Measurements from ENCODE around the gene ARHGEF10L.

The ARHGEF10L gene

GRCh38 chr1:17678011-17678410, 138.5 kb downstream of the ARHGEF10L start:
- DNase-seq (ENCODE audit: low read depth): no peak

GRCh38 chr1:17679856-17680255, 140.4 kb downstream of the ARHGEF10L start:
- no peak for DNase-seq (ENCODE audit: low read depth)

- no peak for DNase-seq (ENCODE audit: low read depth)
These were observed 140.8 kb downstream of the ARHGEF10L start for GRCh38 chr1:17680308-17680707.

- DNase-seq (ENCODE audit: low read depth): no peak
These were observed 142.9 kb downstream of the ARHGEF10L start for GRCh38 chr1:17682400-17682799.

- no peak for DNase-seq (ENCODE audit: low read depth)
These were observed 144.1 kb downstream of the ARHGEF10L start for GRCh38 chr1:17683598-17683997.

GRCh38 chr1:17684810-17685209, 145.3 kb downstream of the ARHGEF10L start:
- DNase-seq (ENCODE audit: low read depth): no peak

- no peak for DNase-seq (ENCODE audit: low read depth)
These were observed 146.8 kb downstream of the ARHGEF10L start for GRCh38 chr1:17686258-17686657.

- no peak for DNase-seq (ENCODE audit: low read depth)
These were observed 147.6 kb downstream of the ARHGEF10L start for GRCh38 chr1:17687145-17687544.

GRCh38 chr1:17688217-17688810, 148.8 kb downstream of the ARHGEF10L start:
- no peak for DNase-seq (ENCODE audit: low read depth)

GRCh38 chr1:17689011-17689410, 149.5 kb downstream of the ARHGEF10L start:
- no peak for DNase-seq (ENCODE audit: low read depth)

- no peak for DNase-seq (ENCODE audit: low read depth)
These were observed 151.6 kb downstream of the ARHGEF10L start for GRCh38 chr1:17690906-17691634.

GRCh38 chr1:17692645-17693044, 153.1 kb downstream of the ARHGEF10L start:
- no peak for DNase-seq (ENCODE audit: low read depth)

GRCh38 chr1:17696417-17697301, 157.2 kb downstream of the ARHGEF10L start:
- DNase-seq (ENCODE audit: low read depth): no peak

- DNase-seq (ENCODE audit: low read depth): no peak
These were observed 158.0 kb downstream of the ARHGEF10L start for GRCh38 chr1:17697458-17697857.

GRCh38 chr1:17699581-17699980, 160.1 kb downstream of the ARHGEF10L start:
- no peak for DNase-seq (ENCODE audit: low read depth)

GRCh38 chr1:17700945-17701810, 161.7 kb downstream of the ARHGEF10L start:
- DNase-seq (ENCODE audit: low read depth): no peak

GRCh38 chr1:17704176-17704575, 164.7 kb downstream of the ARHGEF10L start:
- no peak for DNase-seq (ENCODE audit: low read depth)

- no peak for DNase-seq (ENCODE audit: low read depth)
These were observed 166.9 kb downstream of the ARHGEF10L start for GRCh38 chr1:17706445-17706844.

GRCh38 chr1:17709981-17710380, 170.5 kb downstream of the ARHGEF10L start:
- DNase-seq (ENCODE audit: low read depth): no peak

- no peak for DNase-seq (ENCODE audit: low read depth)
These were observed 171.5 kb downstream of the ARHGEF10L start for GRCh38 chr1:17710889-17711576.

- DNase-seq (ENCODE audit: low read depth): no peak
These were observed 172.0 kb downstream of the ARHGEF10L start for GRCh38 chr1:17711577-17711910.

Data from activated T-helper 1 cell treated with Interleukin-2 at 50 U/mL for 16 hours (primary cell).